B cell (primary cell): ENCODE data around the gene HBS1L. TPM values are rescaled to one million over a fixed set of nuclear protein-coding genes. Genes with fewer than 3 reads are reported as not detected.

ENCODE experiments used
- ATAC-seq: fragments of 200-7000 bp; cut with Tn5 transposase; one replicate; pipeline ENCODE4 v1.10.0; 2021; ENCODE audit warnings: low read depth, mild to moderate bottlenecking, moderate number of reproducible peaks, moderate library complexity
- CTCF ChIA-PET: fragments of 350-600 bp; sonication (Branson Sonifier 250); formaldehyde crosslinking; loops from one replicate; lab custom pipeline; 2021; ENCODE audit warnings: antibody characterized with exemption, inconsistent platforms; lab: Charles Lee
- POLR2A ChIA-PET: fragments of 350-600 bp; sonication (Branson Sonifier 250); formaldehyde crosslinking; loops from one replicate; lab custom pipeline; 2021; ENCODE audit warnings: antibody characterized with exemption; lab: Charles Lee
- DNase-seq: peaks from one replicate; pipeline ENCODE4 v3.0.0; 2013
- H2AFZ ChIP-seq: 2 replicates; pipeline ENCODE4 v1.6.1; 2012; ENCODE audit warnings: mild to moderate bottlenecking, low read depth, low read length; ENCODE audit not compliant: insufficient read depth, poor library complexity, severe bottlenecking
- H3K27ac ChIP-seq, 2 donors: 1 replicate in 1 of 2; 2 replicates in 1 of 2; pipeline ENCODE4 v1.5.1; 2012 to 2013; ENCODE audit warnings: low read length in 2 of 2, mild to moderate bottlenecking in 2 of 2, moderate library complexity in 1 of 2
- H3K27me3 ChIP-seq, 4 experiments: fragments of 200-600 bp in 1 of 4; sonication (generic) in 1 of 4; replicated peaks in 1 of 4; 1 replicate in 2 of 4; 2 replicates in 2 of 4; pipeline versions ENCODE4 v1.6.1 to v1.7.0; 2013 to 2016; ENCODE audit warnings: low read length in 3 of 4, mild to moderate bottlenecking in 2 of 4, mixed read lengths in 1 of 4, moderate library complexity in 1 of 4; ENCODE audit not compliant: insufficient read depth in 4 of 4, control insufficient read depth in 3 of 4; ENCODE audit errors: control extremely low read depth in 1 of 4
- H3K36me3 ChIP-seq, 2 experiments: replicated peaks in 1 of 2; 1 replicate in 1 of 2; 2 replicates in 1 of 2; pipeline versions ENCODE4 v1.6.1 to v1.7.1; 2013; ENCODE audit warnings: low read length in 1 of 2; ENCODE audit not compliant: insufficient read depth in 2 of 2, control insufficient read depth in 1 of 2; ENCODE audit errors: control extremely low read depth in 1 of 2, extremely low read depth in 1 of 2
- H3K4me1 ChIP-seq, 2 donors: fragments of 200-600 bp in 1 of 2; sonication (generic) in 1 of 2; 1 replicate in 1 of 2; 2 replicates in 1 of 2; pipeline versions ENCODE4 v1.5.1 to v1.6.1; 2013 to 2017; ENCODE audit warnings: low read length in 2 of 2; ENCODE audit not compliant: control insufficient read depth in 2 of 2, insufficient read depth in 2 of 2
- H3K4me2 ChIP-seq: replicated peaks from 2 replicates; pipeline ENCODE3; 2012; ENCODE audit warnings: mild to moderate bottlenecking, low read depth, low read length; ENCODE audit not compliant: poor library complexity, severe bottlenecking
- H3K4me3 ChIP-seq, 5 experiments: fragments of 200-600 bp in 1 of 5; sonication (generic) in 1 of 5; 1 replicate in 3 of 5; 2 replicates in 2 of 5; pipeline versions ENCODE4 v1.5.1 to v1.7.0; 2011 to 2016; ENCODE audit warnings: low read length in 4 of 5, mild to moderate bottlenecking in 4 of 5, low read depth in 2 of 5, control low read depth in 1 of 5, moderate library complexity in 1 of 5; ENCODE audit not compliant: insufficient read depth in 1 of 5; ENCODE audit errors: control extremely low read depth in 1 of 5, extremely low read depth in 1 of 5
- H3K79me2 ChIP-seq: fragments of 200-600 bp; sonication (generic); one replicate; pipeline ENCODE4 v1.6.0; 2016; ENCODE audit warnings: low read length; ENCODE audit not compliant: control insufficient read depth, insufficient read depth
- H3K9ac ChIP-seq: fragments of 200-600 bp; sonication (generic); 2 replicates; pipeline ENCODE4 v1.6.1; 2017; ENCODE audit warnings: mild to moderate bottlenecking, low read length, moderate library complexity
- H3K9me3 ChIP-seq, 3 donors: one replicate each; pipeline versions ENCODE4 v1.6.1 to v1.7.1; 2013; ENCODE audit warnings: low read length in 2 of 3; ENCODE audit not compliant: control insufficient read depth in 2 of 3, insufficient read depth in 1 of 3; ENCODE audit errors: control extremely low read depth in 1 of 3
- H4K20me1 ChIP-seq: 2 replicates; pipeline ENCODE4 v1.6.0; 2012; ENCODE audit warnings: mild to moderate bottlenecking, low read length; ENCODE audit not compliant: insufficient read depth, control insufficient read depth, poor library complexity, severe bottlenecking
- H3K27ac Mint-ChIP-seq: one replicate; pipeline ENCODE4 v1.8.0; 2021; ENCODE audit warnings: mixed read lengths
- H3K27me3 Mint-ChIP-seq: one replicate; pipeline ENCODE4 v1.8.0; 2021; ENCODE audit warnings: mixed read lengths
- H3K4me1 Mint-ChIP-seq: one replicate; pipeline ENCODE4 v1.8.0; 2021; ENCODE audit warnings: mixed read lengths
- H3K4me3 Mint-ChIP-seq: one replicate; pipeline ENCODE4 v1.8.0; 2021; ENCODE audit warnings: mixed read lengths
- H3K9me3 Mint-ChIP-seq: one replicate; pipeline ENCODE4 v1.8.0; 2022; ENCODE audit warnings: mixed read lengths; ENCODE audit not compliant: insufficient read depth
- CTCF ChIP-seq: fragments of 200-600 bp; IDR thresholded peaks from one replicate; pipeline ENCODE4 v1.8.0; 2022; ENCODE audit warnings: antibody characterized with exemption, mild to moderate bottlenecking
- EZH2 ChIP-seq: IDR thresholded peaks from 2 replicates; pipeline ENCODE4 v1.6.1; 2012; ENCODE audit warnings: borderline replicate concordance, low read depth, mild to moderate bottlenecking, moderate library complexity, low read length; ENCODE audit not compliant: insufficient read depth, poor library complexity, severe bottlenecking
- WGBS: methylation state at CpG from one replicate; pipeline ENCODE4 v1.1.5; 2013; ENCODE audit warnings: missing lambda C conversion rate; ENCODE audit not compliant: insufficient coverage; 5-methylcytosine and 5-hydroxymethylcytosine counted together
- intact Hi-C: fragments of 100-400 bp; cut with micrococcal nuclease; formaldehyde crosslinking; loops from one replicate; pipeline ENCODE4 v1.10.0; 2022
- polyA plus RNA-seq: library from polyadenylated mRNA; depleted of rRNA; stranded (reverse); fragments of >200 nt; gene quantifications from 2 replicates; pipeline ENCODE4 v1.2.3, GENCODE V29; 2012
- total RNA-seq, 2 donors: library from RNA; stranded (reverse); fragments of 120-200 nt in 1 of 2; gene quantifications; 1 replicate in 1 of 2; 2 replicates in 1 of 2; pipeline versions ENCODE4 v1.2.3 to v1.2.4, GENCODE V29; 2013 to 2022

The HBS1L gene
- total and polyA plus RNA-seq, 2 donors (not counting 1 experiment from before 2014, with no cell fraction given), result 10.3 to 58.2 TPM

GRCh38 chr6:135095716-135096115 lies 41.1 kb upstream of the HBS1L start:
- intact Hi-C loops, result no loop called here

GRCh38 chr6:135094403-135094821 lies 39.8 kb upstream of the HBS1L start:
- WGBS, result no CpG with 5 or more reads among the region's 1 CpG
- no peaks in the 10 kb centered on the region for H3K4me1 ChIP-seq
- H3K27me3 ChIP-seq, result no peaks in the 10 kb centered on the region
- no peaks in the 10 kb centered on the region for H3K36me3 ChIP-seq
- Mint-ChIP-seq H3K4me3 (no peak overlapping the region), H3K27me3 (no peaks in the 10 kb centered on the region), H3K9me3 (no peaks in the 10 kb centered on the region), H3K27ac (no peak overlapping the region), H3K4me1 (peaks cover 3% of the 10 kb centered on the region)
- intact Hi-C loops, result no loop called here
- no peaks in the 10 kb centered on the region for H3K9me3 ChIP-seq
- TF ChIP-seq CTCF (no peak), EZH2 (no peak)
- H4K20me1 ChIP-seq, result no peaks in the 10 kb centered on the region
- no peak for DNase-seq
- no peak overlapping the region for H3K27ac ChIP-seq
- H3K4me2 ChIP-seq, result no peak overlapping the region
- no peak overlapping the region for H2AFZ ChIP-seq
- H3K4me3 ChIP-seq, result no peak overlapping the region
- ChIA-PET CTCF (no interaction called here), POLR2A (interaction anchor here (0.7 kb wide), 1 partner anchor 97 kb away, joined by 4 read pairs; no protein-coding TSS in a partner anchor)
- ATAC-seq, result peak; percentile 33
- H3K9ac ChIP-seq, result no peak overlapping the region
- H3K79me2 ChIP-seq, result no peaks in the 10 kb centered on the region

More at GRCh38 chr6:135095716-135096115, 41.1 kb upstream of the HBS1L start:
- no peaks in the 10 kb centered on the region for H3K9me3 ChIP-seq
- no peak overlapping the region for H3K9ac ChIP-seq
- TF ChIP-seq EZH2, result no peak
- TF ChIP-seq CTCF, result no peak
- no peaks in the 10 kb centered on the region for H3K4me1 ChIP-seq
- Mint-ChIP-seq H3K27me3 (no peaks in the 10 kb centered on the region), H3K9me3 (no peaks in the 10 kb centered on the region), H3K4me3 (no peak overlapping the region), H3K27ac (no peak overlapping the region), H3K4me1 (peaks cover 3% of the 10 kb centered on the region)
- H3K4me3 ChIP-seq, result no peak overlapping the region
- ChIA-PET POLR2A (no interaction called here), CTCF (no interaction called here)
- H3K27ac ChIP-seq, result no peak overlapping the region
- DNase-seq (no peak), ATAC-seq (no peak)
- H4K20me1 ChIP-seq, result no peaks in the 10 kb centered on the region
- H3K27me3 ChIP-seq, result no peaks in the 10 kb centered on the region
- no peaks in the 10 kb centered on the region for H3K79me2 ChIP-seq
- WGBS, result no CpG with 5 or more reads among the region's 3 CpGs
- H3K36me3 ChIP-seq, result no peaks in the 10 kb centered on the region
- no peak overlapping the region for H2AFZ ChIP-seq
- H3K4me2 ChIP-seq, result no peak overlapping the region
